GM03348 (cell line): ENCODE results near the gene NDUFS8.

Experiments
- DNase-seq: peaks from one replicate; pipeline ENCODE4 v3.0.0; 2012; ENCODE audit warnings: low spot score

Gene NDUFS8

DNA sequence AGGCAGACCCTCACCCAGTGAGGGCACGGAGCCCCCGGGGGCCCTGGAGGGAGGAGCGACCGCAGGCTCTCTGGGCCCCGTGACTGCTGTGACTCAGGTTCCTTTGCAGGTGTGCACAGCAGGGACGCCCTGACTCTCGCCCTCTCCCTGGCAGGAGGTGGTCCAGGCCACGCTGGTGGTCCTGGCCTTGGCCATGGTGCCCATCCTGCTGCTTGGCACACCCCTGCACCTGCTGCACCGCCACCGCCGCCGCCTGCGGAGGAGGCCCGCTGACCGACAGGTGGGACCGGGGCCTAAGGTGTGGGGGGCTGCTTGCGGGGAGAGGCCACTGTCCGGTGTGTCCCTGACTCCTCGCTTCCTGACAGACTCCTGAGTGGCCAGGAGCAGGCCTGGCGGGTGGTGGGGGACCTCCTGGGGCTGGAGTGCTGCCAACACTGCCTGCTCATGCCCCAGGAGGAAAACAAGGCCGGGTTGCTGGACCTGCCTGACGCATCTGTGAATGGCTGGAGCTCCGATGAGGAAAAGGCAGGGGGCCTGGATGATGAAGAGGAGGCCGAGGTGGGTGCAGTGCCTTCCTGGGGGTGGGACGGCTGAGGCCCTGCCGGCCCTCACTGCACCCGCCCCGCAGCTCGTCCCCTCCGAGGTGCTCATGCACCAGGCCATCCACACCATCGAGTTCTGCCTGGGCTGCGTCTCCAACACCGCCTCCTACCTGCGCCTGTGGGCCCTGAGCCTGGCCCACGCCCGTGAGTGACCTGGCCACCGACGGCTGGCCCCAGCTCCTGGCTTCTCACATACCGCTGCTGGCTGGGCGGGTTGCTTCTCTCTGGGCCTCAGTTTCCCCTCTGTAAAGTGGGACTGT lies 19.3 kb downstream of the NDUFS8 start:
- no peak for DNase-seq

DNA sequence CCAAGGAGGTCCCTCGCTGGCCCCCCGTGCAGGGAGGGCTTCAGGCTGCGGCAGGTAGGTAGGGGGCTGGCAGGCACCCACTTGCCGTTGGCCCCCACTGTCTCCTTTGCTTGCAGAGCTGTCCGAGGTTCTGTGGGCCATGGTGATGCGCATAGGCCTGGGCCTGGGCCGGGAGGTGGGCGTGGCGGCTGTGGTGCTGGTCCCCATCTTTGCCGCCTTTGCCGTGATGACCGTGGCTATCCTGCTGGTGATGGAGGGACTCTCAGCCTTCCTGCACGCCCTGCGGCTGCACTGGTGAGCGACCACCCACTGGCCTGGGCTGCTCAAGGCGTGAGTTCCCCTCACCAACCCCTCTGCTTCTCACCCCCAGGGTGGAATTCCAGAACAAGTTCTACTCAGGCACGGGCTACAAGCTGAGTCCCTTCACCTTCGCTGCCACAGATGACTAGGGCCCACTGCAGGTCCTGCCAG lies 19.9 kb downstream of the NDUFS8 start:
- no peak for DNase-seq

DNA sequence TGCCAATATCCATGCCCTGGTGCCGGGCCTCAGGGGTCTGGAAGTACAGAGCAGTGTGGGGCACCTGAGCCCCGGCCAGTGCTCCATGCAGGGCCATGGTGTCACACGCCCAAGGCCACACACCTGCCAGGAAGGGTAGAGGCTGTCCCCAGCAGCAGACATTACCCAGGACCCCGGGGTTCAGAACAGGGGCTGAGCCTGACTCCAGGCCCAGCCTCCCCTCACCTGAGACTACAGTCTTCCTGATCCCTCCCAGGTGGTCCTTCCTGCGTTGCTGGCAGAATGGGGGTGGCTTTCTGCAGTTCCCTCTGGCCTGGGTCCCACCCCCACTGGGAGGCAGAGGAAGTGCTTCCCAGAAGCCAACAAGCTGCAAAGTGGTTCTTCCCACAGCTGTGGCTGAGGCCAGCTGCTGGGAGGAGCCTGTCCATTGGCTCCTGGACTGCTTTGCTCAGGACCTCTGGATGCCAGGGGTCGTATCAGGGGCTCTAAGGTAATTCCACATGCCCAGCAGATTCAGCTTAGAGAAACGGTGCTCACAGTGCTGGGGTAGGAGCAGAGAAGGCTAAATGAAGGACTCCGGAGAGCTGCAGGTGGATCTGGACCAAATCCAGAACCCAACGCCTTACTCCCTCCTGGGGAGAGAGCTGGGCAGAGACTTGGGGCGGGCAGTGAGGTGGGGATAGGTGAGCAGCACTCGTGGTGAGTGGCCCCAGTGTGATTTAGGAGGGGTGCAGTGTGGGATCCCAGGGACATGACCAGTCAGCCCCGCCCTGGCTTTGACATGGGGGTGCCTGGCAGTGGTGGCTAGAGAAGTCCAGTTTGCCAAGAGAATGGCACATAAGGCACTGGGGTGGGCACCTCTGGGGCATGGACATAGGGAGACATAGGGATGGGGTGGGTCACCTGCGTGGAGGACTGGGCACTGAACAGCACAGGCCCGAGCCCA lies 21.0 kb downstream of the NDUFS8 start:
- no peak for DNase-seq

DNA sequence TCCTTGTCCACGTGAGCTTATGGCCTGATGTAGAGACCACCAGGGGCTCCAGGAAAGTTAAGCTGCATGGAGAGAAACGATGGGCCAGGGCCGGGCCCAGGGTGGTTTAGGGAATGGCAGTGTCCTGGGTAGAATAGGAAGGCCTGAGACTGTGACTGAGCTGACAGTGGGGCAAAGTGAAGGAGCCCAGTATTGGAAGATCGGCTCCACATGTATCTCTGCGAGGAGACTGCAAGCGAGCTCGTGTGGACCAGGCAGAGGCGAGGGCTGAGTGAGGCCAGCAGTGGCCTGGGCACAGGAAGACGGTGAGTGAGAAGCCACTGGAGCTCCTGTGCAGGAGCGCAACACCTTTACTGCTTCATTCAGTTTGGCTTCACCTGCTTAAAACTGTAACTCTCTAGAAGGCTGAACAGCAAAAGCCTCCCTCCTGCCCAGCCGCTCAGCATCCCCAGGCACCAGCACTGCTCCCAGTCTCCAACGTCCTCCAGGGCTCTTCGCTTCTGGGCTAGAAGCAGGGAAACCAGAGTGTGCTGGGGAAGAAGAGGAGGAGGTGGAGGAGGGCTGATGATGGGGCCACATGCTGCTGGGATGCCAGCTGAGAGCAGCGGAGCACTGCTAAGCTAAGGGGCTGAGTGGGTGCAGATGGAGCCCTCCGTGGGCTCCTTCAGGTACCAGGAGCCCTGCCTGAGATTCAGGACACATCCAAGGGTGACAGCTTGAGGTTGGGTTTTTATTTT lies 21.8 kb downstream of the NDUFS8 start:
- DNase-seq: no peak

DNA sequence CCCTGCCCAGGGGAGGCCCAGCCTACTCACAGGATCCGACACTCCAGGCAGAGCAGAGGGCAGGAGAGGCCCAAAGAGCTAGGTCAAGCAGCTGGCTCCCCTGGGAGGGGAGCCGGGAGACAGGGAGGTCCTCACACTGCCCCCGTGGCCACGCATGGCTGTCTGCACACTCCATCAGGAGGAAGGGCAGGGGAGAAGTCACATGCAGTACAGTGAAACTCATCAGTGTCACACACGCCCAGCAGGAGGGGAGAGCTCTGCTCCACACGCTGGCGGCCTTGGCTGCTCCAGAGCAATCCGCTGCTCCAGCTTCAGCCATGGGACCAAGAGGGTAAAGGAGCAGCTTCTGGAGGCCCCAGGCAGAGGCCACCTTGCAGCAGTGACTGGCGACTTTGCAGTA lies 22.6 kb downstream of the NDUFS8 start:
- DNase-seq: no peak

DNA sequence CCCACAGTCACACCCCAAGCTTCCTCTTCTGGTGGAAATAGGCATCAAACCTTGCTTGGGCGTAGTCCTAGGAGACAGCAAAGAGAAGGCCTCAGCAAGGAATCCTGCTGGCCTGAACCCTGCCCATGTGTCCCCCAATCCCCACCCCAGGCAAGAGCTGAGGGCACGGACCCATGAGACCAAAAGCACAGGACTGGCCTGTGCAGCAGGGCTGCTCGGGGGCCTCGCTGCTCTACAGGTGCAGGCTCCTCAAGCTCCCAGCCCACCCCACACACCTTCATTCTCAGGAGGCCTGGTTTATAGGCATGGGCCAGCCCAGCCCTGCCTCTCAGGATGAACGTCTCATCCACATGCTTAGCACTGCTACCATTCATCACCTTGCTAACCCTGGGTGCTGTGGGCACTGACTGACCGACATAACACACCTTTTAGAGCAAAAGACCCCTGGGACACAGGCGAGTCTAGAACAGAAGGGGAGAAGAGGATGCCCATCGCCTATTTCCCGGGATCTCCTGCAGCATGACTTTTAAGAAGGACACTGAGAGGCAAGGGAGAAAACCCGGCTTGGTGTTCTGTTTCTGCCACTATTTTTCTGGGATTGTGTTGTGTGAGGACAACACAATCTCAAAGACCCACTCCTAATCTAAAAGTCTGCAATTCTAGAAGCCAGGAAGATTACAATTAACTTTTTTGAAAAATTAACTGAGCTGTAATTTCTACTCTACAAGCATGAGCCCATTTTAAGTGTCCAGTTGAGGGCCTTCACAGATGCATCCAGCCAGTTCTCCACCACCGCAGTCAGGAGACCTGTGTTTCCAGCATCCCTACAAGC lies 23.7 kb downstream of the NDUFS8 start:
- DNase-seq: no peak

DNA sequence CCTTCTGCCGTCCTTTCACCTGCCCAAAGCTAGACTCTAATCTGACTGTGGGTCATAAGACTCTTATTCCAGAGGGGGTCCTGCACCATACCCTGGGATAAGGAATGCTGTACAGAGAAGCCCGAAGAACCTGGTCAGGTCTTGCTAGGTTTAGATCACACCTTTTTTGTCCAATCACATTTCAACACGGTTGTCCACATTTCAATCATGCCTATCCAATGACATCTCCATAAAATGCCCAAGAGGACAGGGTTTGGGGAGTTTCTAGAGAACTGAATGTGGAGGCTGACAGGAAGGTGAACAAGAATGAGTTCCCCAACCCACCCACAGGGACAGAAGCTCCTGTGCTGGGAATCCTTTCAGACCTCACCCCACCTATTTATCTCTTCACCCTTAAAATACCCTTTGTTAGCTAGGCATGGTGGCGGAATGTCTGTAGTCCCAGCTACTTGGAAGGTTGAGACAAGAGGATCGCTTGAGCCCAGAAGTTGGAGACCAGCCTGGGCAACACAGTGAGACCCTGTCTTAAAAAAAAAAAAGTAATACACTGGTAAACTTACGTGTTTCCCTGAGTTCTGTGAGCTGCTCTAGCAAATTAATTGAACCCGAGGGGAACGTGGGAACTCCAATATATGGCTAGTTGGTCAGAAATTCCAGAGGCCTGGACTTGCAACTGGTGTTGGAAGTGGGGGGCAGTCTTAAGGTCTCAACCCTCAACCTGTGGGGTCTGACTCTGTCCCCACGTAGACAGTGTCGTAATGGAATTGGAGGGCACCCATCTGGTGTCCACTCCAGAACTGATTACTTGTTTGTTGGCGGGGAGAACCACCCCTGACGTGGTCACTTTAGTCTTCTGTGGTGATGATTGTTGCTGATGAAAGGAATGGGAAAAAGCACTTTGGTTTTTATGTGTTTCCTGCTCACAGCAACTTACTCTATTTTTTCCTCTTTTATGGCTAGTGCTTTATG lies 26.1 kb downstream of the NDUFS8 start:
- no peak for DNase-seq

DNA sequence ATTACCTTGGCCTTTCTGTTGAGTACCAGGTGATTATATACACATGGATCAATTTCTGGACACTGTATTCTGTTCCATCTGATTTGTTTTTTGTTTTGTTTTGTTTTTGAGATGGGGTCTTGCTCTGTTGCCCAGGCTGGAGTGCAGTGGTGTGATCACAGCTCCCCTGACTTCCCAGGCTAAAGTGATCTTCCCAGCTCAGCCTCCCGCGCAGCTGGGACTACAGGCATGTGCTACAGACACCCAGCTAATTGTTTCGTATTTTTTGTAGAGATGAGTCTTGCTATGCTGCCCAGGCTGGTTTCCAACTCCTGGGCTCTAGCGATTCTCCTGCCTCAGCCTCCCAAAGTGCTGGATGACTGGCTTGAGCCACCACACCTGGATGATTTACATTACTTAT lies 27.3 kb downstream of the NDUFS8 start:
- no peak for DNase-seq

DNA sequence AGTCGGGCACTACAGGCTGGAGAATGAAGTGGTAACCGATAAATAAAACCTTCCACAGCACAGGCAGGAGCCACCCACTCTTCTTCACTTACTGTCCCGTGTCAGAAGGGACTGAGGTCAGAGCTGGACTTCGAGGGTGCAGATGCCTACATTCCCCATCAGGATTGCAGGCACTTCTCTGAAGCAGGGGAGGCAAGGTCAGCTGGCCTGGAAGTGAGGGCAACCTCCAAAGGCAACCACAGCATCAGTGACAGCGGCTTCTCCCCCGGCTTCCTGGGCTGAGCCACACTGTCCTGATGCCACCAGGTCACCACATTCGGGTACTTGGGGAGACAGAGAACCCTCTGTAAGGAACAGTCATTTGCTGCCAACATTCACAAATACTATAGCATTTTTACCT lies 31.0 kb downstream of the NDUFS8 start:
- no peak for DNase-seq

DNA sequence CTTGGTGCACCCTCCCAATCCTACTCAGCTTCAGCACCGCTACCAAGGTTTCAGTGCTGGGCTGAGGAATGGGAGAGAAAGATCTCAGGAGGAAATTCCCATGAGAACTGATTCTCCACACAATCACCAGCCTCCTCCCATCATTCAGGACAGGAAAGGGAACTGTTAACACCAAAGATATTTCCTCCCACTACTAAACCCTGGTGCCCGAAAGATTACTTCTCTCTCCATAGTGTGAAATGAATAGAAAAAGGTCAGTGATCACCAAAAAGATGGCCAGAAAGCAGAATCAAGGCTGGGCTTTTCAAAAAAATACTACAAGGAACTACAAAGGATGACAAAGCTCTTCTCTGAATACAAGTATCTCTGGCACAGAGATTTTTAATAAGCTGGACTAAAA lies 34.4 kb downstream of the NDUFS8 start:
- no peak for DNase-seq

DNA sequence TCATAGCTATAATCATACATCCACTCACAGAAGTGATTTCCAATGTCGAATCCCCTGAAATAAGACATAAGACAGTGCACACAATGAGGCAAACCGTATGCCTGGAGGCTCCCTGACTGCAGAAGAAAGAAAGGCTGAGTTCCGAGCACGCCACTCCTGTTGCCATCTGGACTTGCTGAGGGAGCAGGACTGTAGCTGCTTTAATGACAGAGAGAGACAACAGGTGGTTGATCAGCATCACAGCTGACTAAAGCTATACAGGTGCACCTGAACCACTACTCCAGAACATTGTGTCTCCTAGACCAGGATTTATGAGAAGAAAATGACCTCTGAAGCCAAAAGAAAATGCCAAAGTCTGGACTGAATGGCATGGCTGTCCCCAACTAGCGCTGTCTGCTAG lies 35.4 kb downstream of the NDUFS8 start:
- no peak for DNase-seq

DNA sequence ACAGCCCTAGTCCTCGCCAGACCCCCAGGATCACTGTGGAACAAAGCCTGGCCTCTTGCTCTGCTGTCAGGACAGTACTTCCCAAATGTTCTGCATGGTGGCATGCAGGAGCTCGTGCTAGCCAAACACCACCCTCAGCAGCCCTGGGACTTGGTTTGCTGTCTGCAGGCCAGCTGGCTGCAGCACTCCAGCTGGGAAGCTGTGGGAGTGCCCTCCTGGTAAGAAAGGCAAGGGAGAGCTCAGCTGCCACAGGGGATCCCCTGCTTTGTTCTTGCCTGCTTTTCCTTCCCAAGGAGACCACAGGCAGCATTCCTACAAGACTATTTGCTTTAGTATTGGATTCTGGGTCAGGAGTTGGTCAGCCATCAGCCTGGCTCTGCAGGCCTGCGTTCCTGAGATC lies 36.3 kb downstream of the NDUFS8 start:
- DNase-seq: no peak

DNA sequence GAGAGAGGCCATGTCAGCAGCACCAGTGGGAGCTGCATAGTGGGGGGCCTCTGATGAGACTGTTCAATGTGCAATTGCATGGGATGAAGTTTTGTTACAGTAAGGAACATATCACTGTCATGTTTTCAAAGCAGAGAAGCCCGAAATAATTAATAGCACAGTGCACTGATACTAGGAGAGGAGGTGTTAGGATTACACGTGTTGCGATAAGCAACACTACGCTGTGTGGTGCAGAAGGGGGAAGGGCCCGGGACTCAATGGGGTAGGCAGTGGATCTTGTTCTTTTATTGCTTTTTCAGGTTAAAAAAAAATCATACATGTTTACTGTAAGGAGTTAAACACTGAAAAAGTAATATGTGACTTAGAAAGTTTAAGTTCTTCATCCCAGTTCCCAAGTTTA lies 37.5 kb downstream of the NDUFS8 start:
- DNase-seq: no peak

DNA sequence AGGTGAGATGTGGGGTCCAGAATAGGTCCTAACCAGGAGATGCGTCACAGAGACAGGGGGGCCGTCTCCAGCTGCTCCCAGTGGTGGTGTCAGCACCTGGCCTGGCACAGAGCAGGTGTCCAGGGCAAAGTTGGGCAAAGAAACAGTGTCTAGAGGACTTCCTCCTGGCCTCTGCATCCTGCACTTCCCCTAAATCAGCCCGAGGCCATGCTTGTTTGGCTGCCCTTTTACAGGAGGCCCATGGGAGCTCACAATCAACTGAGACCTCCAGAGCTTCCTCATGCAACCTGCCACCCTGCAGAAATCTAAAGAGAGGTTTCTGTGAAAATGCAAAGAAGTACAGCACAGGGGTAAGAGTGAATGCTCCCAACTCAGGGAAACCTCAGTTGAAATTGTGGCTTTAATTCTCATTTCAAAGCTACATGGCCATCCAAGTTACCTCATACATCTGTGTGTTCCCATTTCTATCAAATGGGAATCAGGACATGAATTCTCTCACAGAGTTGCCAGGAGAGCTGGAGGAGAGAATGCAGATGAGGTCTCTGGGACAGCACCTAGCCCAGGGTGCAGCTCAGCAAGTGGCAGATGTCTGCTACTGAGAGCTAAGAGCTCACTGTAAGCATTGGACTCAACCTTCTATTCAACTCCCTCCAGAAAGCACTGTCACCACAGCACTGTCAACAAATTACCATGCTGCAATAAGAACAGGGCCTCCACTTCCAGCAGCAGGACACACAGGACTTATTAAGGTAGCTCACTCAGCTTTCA lies 41.0 kb downstream of the NDUFS8 start:
- DNase-seq: no peak

DNA sequence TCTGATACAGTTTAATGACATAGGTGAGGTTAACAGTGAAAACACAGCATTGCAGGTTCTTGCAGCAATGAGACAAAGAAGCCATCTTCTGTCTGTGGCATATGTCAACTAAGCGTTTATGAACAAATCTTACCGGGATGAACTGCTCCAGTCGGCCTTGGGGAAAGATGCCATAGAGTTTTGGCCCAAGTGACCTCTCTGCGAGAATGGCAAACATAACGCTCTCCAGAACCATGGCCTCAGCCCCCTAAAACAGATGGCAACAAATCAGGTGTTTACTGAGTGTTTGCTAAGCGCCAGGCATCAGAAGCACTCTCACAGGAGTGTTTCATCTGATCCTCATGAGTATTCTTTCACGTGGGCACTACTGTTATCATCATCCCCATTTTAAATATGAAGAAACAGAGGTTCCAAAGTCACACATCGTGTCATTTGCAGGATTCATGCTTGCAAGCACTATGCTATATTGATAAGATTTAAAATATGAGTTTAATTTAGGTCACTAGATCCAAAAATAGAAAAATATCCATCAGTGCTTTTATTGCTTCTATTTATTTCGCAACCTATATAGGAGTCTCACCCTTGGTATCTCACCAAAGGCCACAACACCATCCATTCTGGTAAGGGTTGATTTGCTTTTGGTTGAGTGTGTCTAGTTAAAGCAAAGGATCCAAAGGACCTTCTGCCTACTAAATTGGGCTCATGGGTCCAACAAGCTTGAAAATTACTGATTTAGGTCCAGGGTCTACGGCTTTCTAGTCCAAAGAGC lies 44.3 kb downstream of the NDUFS8 start:
- DNase-seq: no peak

DNA sequence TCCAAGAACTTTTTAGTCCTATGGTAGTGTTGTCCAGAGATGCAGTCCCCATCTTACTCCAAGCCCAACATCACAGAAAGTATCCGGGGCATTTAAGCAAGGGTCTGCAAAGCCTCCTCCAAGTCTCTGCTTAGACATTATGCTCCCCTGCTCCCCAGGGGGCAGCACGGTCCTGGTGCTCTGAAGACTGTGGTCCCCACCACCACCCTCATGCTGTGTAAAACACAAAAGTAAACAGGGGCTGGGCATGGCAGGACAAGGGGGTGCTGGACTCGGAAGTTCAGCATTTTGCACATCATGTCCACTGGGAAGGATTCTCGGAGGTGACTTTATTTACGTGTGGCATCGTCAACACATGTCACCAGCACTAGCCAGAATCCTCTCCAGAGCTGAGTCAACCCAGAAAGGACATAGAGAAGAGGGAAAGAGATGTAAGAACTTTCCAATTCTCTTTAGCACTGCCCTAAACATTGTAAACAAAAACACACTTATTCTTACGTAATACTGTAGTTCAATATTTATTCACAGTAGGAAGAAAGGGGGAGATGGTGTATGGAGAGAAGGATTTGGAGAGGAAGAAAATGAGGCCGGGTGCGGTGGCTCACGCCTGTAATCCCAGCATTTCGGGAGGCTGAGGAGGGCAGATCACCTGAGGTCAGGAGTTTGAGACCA lies 46.0 kb downstream of the NDUFS8 start:
- DNase-seq: no peak

DNA sequence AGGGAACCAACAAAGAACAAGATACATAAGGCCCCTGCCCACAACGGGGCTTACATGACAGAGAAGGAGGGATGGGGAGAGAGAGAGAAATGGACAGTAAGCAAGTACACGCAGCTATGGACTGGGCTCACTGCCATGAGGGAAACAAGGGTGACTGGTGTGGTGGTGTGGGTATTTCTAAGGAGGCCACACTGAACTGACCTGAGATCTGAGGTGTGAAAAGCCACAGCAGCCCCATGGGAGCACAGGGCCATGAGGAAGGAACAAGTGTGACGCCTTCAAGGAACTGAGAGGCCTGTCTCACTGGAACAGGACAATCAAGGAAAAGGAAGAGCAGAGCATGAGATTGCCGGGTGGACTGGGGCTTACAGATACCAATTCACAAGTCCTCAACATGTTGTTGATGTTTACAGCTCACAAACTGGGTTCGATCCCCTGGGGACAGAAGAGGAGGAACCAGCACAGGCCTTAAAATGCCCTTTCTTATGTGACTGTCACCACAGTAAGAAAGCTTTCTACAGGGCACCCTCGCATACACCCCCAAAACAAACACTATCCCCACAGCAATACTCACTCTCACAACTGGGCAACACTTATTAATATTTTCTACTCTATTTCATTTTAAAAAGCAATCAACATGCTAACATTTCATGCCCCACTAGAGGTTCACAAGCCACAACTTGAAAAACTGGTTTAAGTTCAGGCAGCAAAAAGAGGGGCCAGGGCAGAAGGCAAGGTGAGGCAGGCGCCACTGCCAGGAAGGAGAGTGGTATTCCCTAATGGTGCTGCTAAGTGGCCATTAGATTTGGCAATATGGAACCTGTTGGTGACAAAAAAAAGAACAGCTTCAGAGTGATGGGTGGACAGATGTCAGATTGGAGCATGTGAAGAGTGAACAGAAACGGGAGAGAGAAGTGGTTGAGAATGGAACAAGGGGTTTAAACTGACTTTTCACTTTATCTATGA lies 47.4 kb downstream of the NDUFS8 start:
- DNase-seq: no peak
